H1 (cell line): Measurements from ENCODE around the gene ATP2B1.

Source experiments
- GTF2F1 ChIP-seq: IDR thresholded peaks from 2 replicates; pipeline ENCODE4 v1.6.1; 2012; ENCODE audit warnings: low read depth, low read length, improper control_type of control experiment, borderline replicate concordance
- MAX ChIP-seq: IDR thresholded peaks from 2 replicates; pipeline ENCODE4 v1.6.1; 2012; ENCODE audit warnings: inconsistent platforms

- TF ChIP-seq GTF2F1 (no peak), MAX (no peak)
Observed at GRCh38 chr12:89731089-89731488, 22.5 kb upstream of the ATP2B1 start.
